Astrocyte (in vitro differentiated cells and primary cell): Measurements from ENCODE around the gene CCT5.

Experiments used
- EZH2 ChIP-seq: IDR thresholded peaks from 2 replicates; pipeline ENCODE4 v1.6.1; 2012; ENCODE audit warnings: mild to moderate bottlenecking, low read length, inconsistent platforms; ENCODE audit not compliant: insufficient read depth
- TF ChIP-seq, protein P1 (sequence below): IDR thresholded peaks from 2 replicates; pipeline ENCODE4 v1.5.1; 2011; ENCODE audit warnings: low read depth, mild to moderate bottlenecking, inconsistent platforms, low read length, moderate library complexity; ENCODE audit not compliant: insufficient read depth

DNA sequence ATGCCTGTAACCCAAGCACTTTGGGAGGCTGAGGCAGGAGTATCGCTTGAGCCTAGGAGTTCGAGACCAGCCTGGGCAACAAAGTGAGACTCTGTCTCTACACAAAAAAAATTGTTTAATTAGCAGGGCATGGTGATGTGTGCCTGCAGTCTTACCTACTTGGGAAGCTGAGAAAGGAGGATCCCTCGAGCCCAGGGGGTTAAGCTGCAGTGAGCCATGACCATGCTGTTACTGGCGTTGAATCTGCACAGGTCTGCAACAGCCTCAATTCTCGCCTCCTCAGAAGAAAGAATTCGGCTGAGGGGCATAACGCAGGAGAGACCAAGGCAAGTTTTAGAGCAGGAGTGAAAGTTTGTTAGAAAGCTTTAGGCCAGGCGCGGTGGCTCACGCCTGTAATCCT lies 18.0 kb downstream of the CCT5 start:
- TF ChIP-seq, protein P1, sequence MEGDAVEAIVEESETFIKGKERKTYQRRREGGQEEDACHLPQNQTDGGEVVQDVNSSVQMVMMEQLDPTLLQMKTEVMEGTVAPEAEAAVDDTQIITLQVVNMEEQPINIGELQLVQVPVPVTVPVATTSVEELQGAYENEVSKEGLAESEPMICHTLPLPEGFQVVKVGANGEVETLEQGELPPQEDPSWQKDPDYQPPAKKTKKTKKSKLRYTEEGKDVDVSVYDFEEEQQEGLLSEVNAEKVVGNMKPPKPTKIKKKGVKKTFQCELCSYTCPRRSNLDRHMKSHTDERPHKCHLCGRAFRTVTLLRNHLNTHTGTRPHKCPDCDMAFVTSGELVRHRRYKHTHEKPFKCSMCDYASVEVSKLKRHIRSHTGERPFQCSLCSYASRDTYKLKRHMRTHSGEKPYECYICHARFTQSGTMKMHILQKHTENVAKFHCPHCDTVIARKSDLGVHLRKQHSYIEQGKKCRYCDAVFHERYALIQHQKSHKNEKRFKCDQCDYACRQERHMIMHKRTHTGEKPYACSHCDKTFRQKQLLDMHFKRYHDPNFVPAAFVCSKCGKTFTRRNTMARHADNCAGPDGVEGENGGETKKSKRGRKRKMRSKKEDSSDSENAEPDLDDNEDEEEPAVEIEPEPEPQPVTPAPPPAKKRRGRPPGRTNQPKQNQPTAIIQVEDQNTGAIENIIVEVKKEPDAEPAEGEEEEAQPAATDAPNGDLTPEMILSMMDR, result no peak
- no peak for TF ChIP-seq EZH2
